ENCODE measurements around the gene KRTAP5-6.

DNA sequence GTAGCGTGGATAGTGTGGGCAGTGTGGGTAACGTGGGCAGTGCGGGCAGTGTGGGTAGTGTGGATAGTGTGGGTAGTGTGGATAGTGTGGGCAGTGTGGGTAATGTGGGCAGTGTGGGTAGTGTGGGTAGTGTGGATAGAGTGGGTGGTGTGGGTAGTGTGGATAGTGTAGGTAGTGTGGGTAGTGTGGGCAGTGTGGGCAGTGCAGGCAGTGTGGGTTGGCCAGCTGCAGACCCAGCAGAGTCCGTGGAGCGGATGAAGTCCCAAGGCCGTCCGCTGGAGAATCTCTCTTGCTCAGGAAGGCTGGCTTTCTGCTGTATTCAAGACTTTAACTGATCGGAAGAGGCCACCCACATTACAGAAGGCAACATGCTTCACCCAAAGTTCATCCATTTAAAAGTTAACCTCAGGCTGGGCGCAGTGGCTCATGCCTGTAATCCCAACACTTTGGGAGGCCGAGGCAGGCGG, 26.1 kb upstream of the KRTAP5-6 start:
- no peak for TF ChIP-seq GATA2 (IDR thresholded peaks at IDR 0.05; ENCODE audit: low read depth, low read length)
- no peak for TF ChIP-seq GATA3 (IDR thresholded peaks at IDR 0.05; ENCODE audit: low read depth, low read length)
